RPMI8226 (cell line): ENCODE results near the gene PFDN6.
A peak's percentile ranks its signal among the peaks of the same experiment; 100 is the strongest.

Experiments used
- DNase-seq: peaks from one replicate; pipeline ENCODE4 v3.0.0-alpha.2; 2015

Gene PFDN6

GRCh38 chr6:33318426-33319073 is 29.1 kb downstream of the PFDN6 start:
- no peak for DNase-seq

- no peak for DNase-seq
Measured at GRCh38 chr6:33319939-33320314, 30.5 kb downstream of the PFDN6 start.

- no peak for DNase-seq
Measured at GRCh38 chr6:33320315-33321181, 31.1 kb downstream of the PFDN6 start.

GRCh38 chr6:33321227-33321626 is 31.8 kb downstream of the PFDN6 start:
- DNase-seq = no peak

GRCh38 chr6:33323623-33323948 is 34.2 kb downstream of the PFDN6 start:
- no peak for DNase-seq

- DNase-seq = peak; percentile 60
Measured at GRCh38 chr6:33324125-33324524, 34.7 kb downstream of the PFDN6 start.

GRCh38 chr6:33329058-33329457 is 39.7 kb downstream of the PFDN6 start:
- no peak for DNase-seq

GRCh38 chr6:33330736-33331135 is 41.3 kb downstream of the PFDN6 start:
- DNase-seq = no peak

- DNase-seq = no peak
Measured at GRCh38 chr6:33333666-33334065, 44.3 kb downstream of the PFDN6 start.

- DNase-seq = no peak
Measured at GRCh38 chr6:33335916-33336315, 46.5 kb downstream of the PFDN6 start.

- DNase-seq = no peak
Measured at GRCh38 chr6:33336495-33336894, 47.1 kb downstream of the PFDN6 start.

- no peak for DNase-seq
Measured at GRCh38 chr6:33339193-33339592, 49.8 kb downstream of the PFDN6 start.
